ENCODE results near the gene CSNK1G2. TPM values are rescaled to one million over a fixed set of nuclear protein-coding genes. Genes with fewer than 3 reads are reported as not detected.

CSNK1G2 gene
- total and polyA plus RNA-seq, 2 donors (not counting 1 experiment from before 2014, with no cell fraction given), result 154 to 288 TPM

DNA sequence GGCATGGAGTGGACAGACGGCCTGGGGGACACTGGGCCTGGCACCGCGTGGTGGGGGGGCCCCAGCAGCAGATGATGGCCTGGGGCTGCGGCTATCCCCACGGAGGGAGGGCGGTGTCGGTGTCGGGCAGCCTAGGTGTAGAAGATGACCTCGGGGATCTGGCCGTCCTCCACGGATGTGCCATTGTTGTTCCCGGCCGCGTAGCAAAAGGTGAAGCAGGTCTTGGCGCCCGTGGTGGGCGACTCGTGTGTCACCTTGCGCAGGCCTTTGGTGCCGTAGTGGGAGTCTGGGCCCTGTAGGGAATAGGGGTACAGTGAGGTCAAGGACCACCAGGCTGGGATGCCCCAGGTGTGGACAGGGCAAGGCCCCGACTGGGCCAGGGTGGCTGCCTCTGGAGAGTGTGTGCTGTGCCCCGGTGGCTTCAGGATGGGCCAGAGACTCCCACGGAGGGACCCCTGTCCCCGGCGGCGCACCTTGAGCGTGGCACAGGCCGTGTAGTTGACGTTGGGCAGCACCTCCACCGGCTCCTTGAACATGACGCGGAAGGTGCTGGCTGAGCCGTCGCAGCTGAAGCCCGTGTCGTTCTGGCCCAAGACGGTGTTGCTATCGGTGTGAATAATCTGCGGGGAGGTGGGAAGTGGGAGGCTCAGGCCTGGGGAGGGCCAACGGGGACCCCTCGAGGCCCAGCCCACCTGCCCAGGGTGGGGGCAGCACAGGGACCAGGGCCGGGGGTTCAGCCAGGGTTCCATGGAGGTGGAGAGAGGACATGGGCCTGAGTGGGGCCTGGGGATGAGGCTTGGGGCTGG is 45.6 kb downstream of the CSNK1G2 start:
- peaks cover 5 to 66% of the 10 kb centered on the region in 2 experiments for H3K36me3 ChIP-seq (replicated peaks in 1 of 2; ENCODE audit: control extremely low read depth in 1 of 2, control insufficient read depth in 1 of 2, extremely low read depth in 1 of 2, insufficient read depth in 2 of 2, low read length in 1 of 2)
- no peak overlapping the region for H3K4me2 ChIP-seq (replicated peaks; ENCODE audit: low read depth, low read length, poor library complexity, severe bottlenecking)
- 95% methylated on average over 42 of the region's 42 CpGs for WGBS (ENCODE audit: insufficient coverage)
- H3K4me1 ChIP-seq (ENCODE audit: control insufficient read depth in 2 of 2, insufficient read depth in 2 of 2, low read length in 2 of 2), result no peaks in the 10 kb centered on the region
- ChIA-PET POLR2A (no interaction called here), CTCF (no interaction called here)
- no peak overlapping the region for H3K9ac ChIP-seq (ENCODE audit: low read length)
- no peaks in the 10 kb centered on the region for H3K79me2 ChIP-seq (ENCODE audit: control insufficient read depth, insufficient read depth, low read length)
- no peaks in the 10 kb centered on the region for H3K9me3 ChIP-seq (ENCODE audit: control extremely low read depth in 1 of 3, control insufficient read depth in 2 of 3, insufficient read depth in 1 of 3, low read length in 2 of 3)
- no peak for DNase-seq
- peaks cover 23% of the 10 kb centered on the region for H4K20me1 ChIP-seq (ENCODE audit: control insufficient read depth, insufficient read depth, low read length, poor library complexity, severe bottlenecking)
- no peaks in the 10 kb centered on the region for H3K27me3 ChIP-seq (replicated peaks in 1 of 4; ENCODE audit: control extremely low read depth in 1 of 4, control insufficient read depth in 3 of 4, insufficient read depth in 4 of 4, low read length in 3 of 4)
- intact Hi-C loops (cut with micrococcal nuclease), result no loop called here
- no peak overlapping the region for H3K4me3 ChIP-seq (ENCODE audit: control extremely low read depth in 1 of 5, extremely low read depth in 1 of 5, insufficient read depth in 1 of 5, low read depth in 2 of 5, low read length in 4 of 5)
- no peaks in the 10 kb centered on the region for H3K9me3 Mint-ChIP-seq (ENCODE audit: insufficient read depth)
- no peak overlapping the region for H3K27ac Mint-ChIP-seq
- H3K4me3 Mint-ChIP-seq, result no peak overlapping the region
- no peak for ATAC-seq (ENCODE audit: low read depth)
- TF ChIP-seq, protein P1, sequence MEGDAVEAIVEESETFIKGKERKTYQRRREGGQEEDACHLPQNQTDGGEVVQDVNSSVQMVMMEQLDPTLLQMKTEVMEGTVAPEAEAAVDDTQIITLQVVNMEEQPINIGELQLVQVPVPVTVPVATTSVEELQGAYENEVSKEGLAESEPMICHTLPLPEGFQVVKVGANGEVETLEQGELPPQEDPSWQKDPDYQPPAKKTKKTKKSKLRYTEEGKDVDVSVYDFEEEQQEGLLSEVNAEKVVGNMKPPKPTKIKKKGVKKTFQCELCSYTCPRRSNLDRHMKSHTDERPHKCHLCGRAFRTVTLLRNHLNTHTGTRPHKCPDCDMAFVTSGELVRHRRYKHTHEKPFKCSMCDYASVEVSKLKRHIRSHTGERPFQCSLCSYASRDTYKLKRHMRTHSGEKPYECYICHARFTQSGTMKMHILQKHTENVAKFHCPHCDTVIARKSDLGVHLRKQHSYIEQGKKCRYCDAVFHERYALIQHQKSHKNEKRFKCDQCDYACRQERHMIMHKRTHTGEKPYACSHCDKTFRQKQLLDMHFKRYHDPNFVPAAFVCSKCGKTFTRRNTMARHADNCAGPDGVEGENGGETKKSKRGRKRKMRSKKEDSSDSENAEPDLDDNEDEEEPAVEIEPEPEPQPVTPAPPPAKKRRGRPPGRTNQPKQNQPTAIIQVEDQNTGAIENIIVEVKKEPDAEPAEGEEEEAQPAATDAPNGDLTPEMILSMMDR (IDR thresholded peaks at IDR 0.05), result no peak
- TF ChIP-seq EZH2 (IDR thresholded peaks at IDR 0.05; ENCODE audit: borderline replicate concordance, insufficient read depth, low read depth, low read length, poor library complexity, severe bottlenecking), result no peak
- no peak overlapping the region for H3K27ac ChIP-seq (ENCODE audit: low read length in 2 of 2)
- no peaks in the 10 kb centered on the region for H3K4me1 Mint-ChIP-seq
- H2AFZ ChIP-seq (ENCODE audit: insufficient read depth, low read depth, low read length, poor library complexity, severe bottlenecking), result no peak overlapping the region
- no peaks in the 10 kb centered on the region for H3K27me3 Mint-ChIP-seq
